NCI-H1092 treated with DMSO at 0.1 percent for 48 hours (cell line): Measurements from ENCODE around the gene MAP1S.

ENCODE experiments used
- DNase-seq: peaks from one replicate; lab custom pipeline; 2025; lab: John Stamatoyannopoulos, UW

Gene MAP1S

GRCh38 chr19:17695198-17695597 is 24.1 kb upstream of the MAP1S start:
- no peak for DNase-seq

DNA sequence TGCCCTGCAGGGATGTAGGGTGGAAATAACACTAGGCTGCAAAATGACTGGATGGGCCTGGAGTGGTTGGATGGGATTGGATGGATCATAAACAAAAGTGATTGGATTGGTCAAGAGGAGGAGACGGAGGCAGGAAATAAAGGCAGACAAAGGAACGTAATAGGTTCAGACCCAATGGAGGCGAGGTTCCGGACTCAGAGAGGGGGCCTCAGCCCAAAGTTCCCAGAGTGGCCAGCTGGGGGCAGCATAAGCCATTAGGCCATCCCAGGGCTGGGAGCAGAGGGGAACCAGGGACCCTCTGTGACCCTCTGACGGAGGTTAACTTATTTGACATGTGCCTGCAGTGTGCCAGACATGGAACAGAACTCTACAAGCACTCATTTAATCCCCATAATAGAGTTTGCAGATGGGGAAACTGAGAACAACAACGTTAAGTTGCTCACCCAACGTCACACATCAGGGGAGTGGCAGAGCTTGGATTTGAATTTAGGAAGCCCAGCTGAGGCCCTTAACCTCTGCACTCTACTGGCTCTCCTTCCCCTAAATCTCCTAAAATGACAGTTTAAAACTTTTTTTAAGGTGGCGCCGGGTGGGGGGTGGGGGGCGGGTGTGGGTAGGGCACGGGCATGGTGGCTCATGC is 15.3 kb upstream of the MAP1S start:
- peak; percentile 16 for DNase-seq

- DNase-seq, result peak; percentile 9
Observed at GRCh38 chr19:17706750-17707181, 12.5 kb upstream of the MAP1S start.

DNA sequence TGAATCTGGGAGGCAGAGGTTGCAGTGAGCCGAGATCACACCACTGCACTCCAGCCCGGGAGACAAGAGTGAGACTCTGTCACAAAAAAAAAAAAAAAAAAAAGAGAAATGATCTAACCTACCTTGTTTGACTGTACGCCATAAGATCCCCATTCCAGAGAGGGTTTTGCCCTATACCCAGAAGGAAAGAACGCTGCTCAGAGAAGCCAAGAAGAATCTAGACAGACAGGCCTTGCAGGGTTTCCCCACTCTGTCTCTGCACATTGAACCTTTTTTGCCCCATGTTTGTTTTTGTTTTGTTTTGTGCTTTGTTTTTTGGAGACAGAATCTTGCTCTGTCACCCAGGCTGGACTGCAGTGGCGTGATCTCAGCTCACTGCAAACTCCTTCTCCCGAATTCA is 7.4 kb upstream of the MAP1S start:
- DNase-seq, result no peak

GRCh38 chr19:17716309-17716929 is 2.9 kb upstream of the MAP1S start:
- DNase-seq, result no peak

DNA sequence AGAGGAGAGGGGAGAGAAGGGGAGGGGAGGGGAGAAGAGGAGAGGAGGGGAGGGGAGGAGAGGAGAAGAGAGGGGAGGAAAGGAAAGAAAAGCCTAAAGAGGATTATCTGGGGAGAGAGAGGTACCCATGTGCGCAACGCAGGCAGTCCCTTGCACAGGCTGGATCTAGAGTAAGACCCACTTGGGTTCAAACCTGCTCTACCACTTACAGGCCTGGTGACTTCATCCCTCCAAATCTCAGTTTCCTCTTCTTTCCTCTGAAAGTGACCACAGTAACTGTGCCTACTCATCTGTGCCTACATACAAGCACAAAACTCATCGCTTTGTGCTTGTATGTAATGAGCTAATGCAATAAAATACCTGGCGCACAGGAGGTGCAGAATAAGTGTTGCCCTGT is 732 bp upstream of the MAP1S start:
- DNase-seq, result no peak

- no peak for DNase-seq
Observed at GRCh38 chr19:17719730-17720400, 585 bp downstream of the MAP1S start.

GRCh38 chr19:17720440-17720839 is 1.2 kb downstream of the MAP1S start:
- no peak for DNase-seq

GRCh38 chr19:17721111-17721628 is 1.9 kb downstream of the MAP1S start:
- no peak for DNase-seq

DNA sequence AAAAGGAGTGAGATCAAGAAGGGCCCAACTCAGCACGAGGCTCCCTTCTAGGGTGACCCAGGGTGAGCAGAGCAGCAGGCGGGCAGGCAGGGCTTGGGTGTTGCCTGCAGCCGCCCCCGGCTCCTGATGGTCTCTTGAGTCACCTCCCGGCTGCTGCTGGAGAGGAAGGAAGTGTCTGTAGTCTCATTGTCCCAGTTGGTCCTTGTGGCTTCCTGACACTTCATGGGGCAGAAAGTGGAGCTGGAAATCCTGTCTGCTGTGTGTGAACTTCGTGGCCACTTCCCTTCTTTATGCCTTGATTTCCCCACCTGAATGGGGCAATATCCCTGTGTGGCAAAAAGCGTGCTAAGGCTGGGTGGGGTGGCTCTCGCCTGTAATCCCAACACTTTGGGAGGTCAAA is 2.5 kb downstream of the MAP1S start:
- no peak for DNase-seq

DNA sequence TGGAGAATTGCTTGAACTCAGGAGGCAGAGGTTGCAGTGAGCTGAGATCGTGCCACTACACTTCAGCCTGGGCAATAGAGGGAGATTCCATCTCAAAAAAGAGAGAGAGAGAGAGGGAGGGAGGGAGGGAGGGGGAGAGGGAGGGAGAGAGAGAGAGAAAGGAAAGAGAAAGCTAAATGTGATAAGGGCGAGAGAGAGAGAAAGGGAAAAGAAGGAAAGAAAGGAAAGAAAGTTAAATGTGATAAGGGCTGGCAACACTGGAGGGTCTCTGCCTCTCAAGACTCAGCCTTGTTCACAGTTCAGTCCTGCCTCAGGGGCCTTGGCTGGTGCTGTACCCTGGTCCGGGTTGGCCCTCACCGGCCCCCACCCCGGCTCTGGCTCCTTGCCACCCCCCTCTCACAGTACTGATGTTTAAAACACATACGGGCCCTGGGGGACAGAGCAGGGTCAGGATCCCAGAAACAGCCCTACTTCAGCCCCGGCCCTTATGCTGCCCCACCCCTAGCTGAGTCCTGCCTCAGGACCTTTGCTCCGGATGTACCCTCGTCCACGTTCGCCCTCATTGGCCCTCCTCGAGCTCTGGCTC is 3.5 kb downstream of the MAP1S start:
- DNase-seq, result no peak

DNA sequence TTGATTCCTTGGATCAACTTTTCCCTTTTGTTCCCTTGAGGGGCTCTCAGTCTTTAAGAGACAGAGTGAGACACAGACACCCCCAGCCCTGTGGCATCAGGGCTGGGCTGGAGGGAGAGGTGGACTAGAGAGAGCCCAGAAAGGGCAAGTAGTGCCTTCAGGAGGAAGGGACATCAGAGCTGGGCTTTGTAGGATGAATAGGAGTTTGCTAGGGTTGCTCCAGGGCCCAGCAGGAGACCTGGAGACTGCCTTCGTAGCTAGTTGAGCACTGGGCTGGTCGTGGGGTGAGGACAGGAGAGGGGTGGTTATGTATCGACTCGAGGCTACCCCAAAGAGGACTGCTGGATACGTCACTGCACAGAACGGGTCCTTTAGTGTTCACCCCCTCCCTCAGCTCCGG is 5.4 kb downstream of the MAP1S start:
- no peak for DNase-seq

GRCh38 chr19:17725422-17726078 is 6.3 kb downstream of the MAP1S start:
- DNase-seq, result no peak

DNA sequence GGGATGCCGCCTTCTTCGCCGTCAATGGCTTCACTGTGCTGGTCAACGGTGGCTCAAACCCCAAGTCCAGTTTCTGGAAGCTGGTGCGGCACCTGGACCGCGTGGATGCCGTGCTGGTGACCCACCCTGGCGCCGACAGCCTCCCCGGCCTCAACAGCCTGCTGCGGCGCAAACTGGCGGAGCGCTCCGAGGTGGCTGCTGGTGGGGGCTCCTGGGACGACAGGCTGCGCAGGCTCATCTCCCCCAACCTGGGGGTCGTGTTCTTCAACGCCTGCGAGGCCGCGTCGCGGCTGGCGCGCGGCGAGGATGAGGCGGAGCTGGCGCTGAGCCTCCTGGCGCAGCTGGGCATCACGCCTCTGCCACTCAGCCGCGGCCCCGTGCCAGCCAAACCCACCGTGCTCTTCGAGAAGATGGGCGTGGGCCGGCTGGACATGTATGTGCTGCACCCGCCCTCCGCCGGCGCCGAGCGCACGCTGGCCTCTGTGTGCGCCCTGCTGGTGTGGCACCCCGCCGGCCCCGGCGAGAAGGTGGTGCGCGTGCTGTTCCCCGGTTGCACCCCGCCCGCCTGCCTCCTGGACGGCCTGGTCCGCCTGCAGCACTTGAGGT is 7.0 kb downstream of the MAP1S start:
- DNase-seq, result no peak

DNA sequence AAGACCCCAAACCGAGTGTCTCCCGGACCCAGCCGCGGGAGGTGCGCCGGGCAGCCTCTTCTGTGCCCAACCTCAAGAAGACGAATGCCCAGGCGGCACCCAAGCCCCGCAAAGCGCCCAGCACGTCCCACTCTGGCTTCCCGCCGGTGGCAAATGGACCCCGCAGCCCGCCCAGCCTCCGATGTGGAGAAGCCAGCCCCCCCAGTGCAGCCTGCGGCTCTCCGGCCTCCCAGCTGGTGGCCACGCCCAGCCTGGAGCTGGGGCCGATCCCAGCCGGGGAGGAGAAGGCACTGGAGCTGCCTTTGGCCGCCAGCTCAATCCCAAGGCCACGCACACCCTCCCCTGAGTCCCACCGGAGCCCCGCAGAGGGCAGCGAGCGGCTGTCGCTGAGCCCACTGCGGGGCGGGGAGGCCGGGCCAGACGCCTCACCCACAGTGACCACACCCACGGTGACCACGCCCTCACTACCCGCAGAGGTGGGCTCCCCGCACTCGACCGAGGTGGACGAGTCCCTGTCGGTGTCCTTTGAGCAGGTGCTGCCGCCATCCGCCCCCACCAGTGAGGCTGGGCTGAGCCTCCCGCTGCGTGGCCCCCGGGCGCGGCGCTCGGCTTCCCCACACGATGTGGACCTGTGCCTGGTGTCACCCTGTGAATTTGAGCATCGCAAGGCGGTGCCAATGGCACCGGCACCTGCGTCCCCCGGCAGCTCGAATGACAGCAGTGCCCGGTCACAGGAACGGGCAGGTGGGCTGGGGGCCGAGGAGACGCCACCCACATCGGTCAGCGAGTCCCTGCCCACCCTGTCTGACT is 7.9 kb downstream of the MAP1S start:
- no peak for DNase-seq

GRCh38 chr19:17727843-17728242 is 8.6 kb downstream of the MAP1S start:
- no peak for DNase-seq

GRCh38 chr19:17733127-17733526 is 13.8 kb downstream of the MAP1S start:
- no peak for DNase-seq

GRCh38 chr19:17734146-17734545 is 14.9 kb downstream of the MAP1S start:
- no peak for DNase-seq

GRCh38 chr19:17735410-17735809 is 16.1 kb downstream of the MAP1S start:
- DNase-seq, result no peak

GRCh38 chr19:17737690-17738153 is 18.4 kb downstream of the MAP1S start:
- DNase-seq, result no peak
